Ovary (tissue), 3 donors: ENCODE measurements around the gene KIF4A.

Source experiments
- EP300 ChIP-seq: sonication (generic); formaldehyde crosslinking; IDR thresholded peaks from one replicate; pipeline ENCODE4 v1.6.1; 2017; ENCODE audit warnings: antibody characterized with exemption
- TF ChIP-seq, protein P1 (sequence below), 3 donors: fragments of 450-650 bp in 2 of 3; fragments of 200-600 bp in 1 of 3; IDR thresholded peaks; one replicate each; pipeline versions ENCODE4 v1.5.1 to v1.8.0; 2016 to 2022; ENCODE audit warnings: antibody characterized with exemption in 3 of 3, mild to moderate bottlenecking in 1 of 3
- donor health status: DM: no; HTN: no; CAD: no.

DNA sequence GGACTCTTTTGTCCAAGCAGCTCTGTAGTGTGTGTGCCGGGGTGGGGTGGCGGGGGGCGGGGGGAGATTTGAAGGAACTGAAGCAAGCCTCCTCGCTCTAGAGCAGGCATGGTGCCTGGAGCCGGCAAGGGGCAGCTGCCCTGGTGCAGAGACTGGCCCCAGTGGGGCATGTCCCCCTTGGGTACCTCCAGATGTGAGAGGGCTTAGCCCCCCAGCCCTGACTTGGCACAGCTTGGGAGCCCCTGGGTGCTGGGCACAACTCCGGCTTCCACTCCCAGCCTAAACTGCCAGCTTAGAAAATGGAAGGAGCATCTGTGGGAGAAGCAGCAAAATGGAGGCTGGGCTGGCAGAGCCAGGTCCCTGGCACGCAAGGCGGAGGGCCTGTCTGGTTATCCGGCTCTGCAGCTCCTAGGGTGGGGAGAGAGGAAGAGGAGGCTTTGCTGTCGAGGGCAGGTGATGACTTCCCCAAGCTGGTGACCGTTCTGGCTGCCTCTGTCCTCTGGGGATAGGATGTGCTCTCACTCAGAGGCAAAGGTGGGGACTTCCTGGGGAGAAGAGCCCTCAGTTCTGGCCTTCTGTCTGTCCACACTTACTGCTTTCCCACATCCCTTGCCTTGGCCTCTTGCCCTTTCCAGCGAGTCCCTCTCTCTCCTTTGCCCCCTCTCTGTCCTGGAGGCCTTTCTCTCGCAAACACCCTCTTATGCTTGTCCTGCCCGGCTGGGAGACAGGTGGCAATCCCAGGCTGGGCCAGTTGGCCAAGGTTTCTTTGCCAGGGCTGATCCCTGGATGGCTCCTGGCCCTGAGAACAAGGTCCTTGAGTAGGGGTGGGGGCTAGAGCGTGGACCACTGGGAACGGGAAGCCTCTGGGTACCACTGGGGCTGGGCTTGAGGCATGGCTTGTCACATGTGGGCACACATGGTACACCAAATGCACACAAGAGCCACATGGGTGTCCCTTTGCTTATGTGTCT, 156.8 kb downstream of the KIF4A start:
- TF ChIP-seq, protein P1, sequence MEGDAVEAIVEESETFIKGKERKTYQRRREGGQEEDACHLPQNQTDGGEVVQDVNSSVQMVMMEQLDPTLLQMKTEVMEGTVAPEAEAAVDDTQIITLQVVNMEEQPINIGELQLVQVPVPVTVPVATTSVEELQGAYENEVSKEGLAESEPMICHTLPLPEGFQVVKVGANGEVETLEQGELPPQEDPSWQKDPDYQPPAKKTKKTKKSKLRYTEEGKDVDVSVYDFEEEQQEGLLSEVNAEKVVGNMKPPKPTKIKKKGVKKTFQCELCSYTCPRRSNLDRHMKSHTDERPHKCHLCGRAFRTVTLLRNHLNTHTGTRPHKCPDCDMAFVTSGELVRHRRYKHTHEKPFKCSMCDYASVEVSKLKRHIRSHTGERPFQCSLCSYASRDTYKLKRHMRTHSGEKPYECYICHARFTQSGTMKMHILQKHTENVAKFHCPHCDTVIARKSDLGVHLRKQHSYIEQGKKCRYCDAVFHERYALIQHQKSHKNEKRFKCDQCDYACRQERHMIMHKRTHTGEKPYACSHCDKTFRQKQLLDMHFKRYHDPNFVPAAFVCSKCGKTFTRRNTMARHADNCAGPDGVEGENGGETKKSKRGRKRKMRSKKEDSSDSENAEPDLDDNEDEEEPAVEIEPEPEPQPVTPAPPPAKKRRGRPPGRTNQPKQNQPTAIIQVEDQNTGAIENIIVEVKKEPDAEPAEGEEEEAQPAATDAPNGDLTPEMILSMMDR (IDR thresholded peaks at IDR 0.05), result no peak
- TF ChIP-seq EP300, result no peak
